DND-41 (cell line): ENCODE data around the gene SYT9.

Experiments
- ATAC-seq: fragments of 200-7000 bp; cut with Tn5 transposase; 3 replicates; pipeline ENCODE4 v1.9.1; 2021; ENCODE audit warnings: low read depth; ENCODE audit not compliant: insufficient read depth
- DNase-seq: peaks from one replicate; pipeline ENCODE4 v3.0.0-alpha.2; 2020
- H2AFZ ChIP-seq: 2 replicates; pipeline ENCODE4 v1.6.0; 2012; ENCODE audit warnings: low read depth, low read length
- H3K27ac ChIP-seq: 2 replicates; pipeline ENCODE4 v1.5.1; 2012; ENCODE audit warnings: low read length, inconsistent platforms
- H3K27me3 ChIP-seq: fragments of 200-600 bp; sonication (generic); 2 replicates; pipeline ENCODE4 v1.6.0; 2012; ENCODE audit warnings: low read length, mild to moderate bottlenecking, inconsistent platforms; ENCODE audit not compliant: insufficient read depth, poor library complexity
- H3K36me3 ChIP-seq: 2 replicates; pipeline ENCODE4 v1.5.1; 2012; ENCODE audit warnings: low read length, inconsistent platforms; ENCODE audit not compliant: insufficient read depth
- H3K4me1 ChIP-seq: 2 replicates; pipeline ENCODE4 v1.5.1; 2012; ENCODE audit warnings: mild to moderate bottlenecking, low read length; ENCODE audit not compliant: insufficient read depth
- H3K4me2 ChIP-seq: 2 replicates; pipeline ENCODE4 v1.6.0; 2012; ENCODE audit warnings: mild to moderate bottlenecking, moderate library complexity, low read length, inconsistent platforms; ENCODE audit not compliant: insufficient read depth
- H3K4me3 ChIP-seq, 2 experiments: fragments of 200-600 bp in 1 of 2; shearing (Covaris generic) in 1 of 2; 2 replicates each; pipeline ENCODE4 v1.5.1; 2012 to 2016; ENCODE audit warnings: inconsistent platforms in 2 of 2, low read length in 2 of 2, mild to moderate bottlenecking in 2 of 2, low read depth in 1 of 2, moderate library complexity in 1 of 2
- H3K79me2 ChIP-seq: 2 replicates; pipeline ENCODE4 v1.6.0; 2012; ENCODE audit warnings: low read length, inconsistent platforms; ENCODE audit not compliant: insufficient read depth
- H3K9ac ChIP-seq: 2 replicates; pipeline ENCODE4 v1.6.0; 2012; ENCODE audit warnings: low read depth, mild to moderate bottlenecking, inconsistent platforms, low read length, moderate library complexity
- H3K9me3 ChIP-seq: 2 replicates; pipeline ENCODE4 v1.5.1; 2012; ENCODE audit warnings: low read length, moderate library complexity, mild to moderate bottlenecking, inconsistent platforms; ENCODE audit not compliant: insufficient read depth, severe bottlenecking
- H4K20me1 ChIP-seq: 2 replicates; pipeline ENCODE4 v1.6.0; 2012; ENCODE audit warnings: low read length; ENCODE audit not compliant: insufficient read depth
- EZH2 ChIP-seq: IDR thresholded peaks from 3 replicates; pipeline ENCODE4 v1.6.1; 2012; ENCODE audit warnings: borderline replicate concordance, low read depth, mild to moderate bottlenecking, moderate library complexity, low read length, inconsistent platforms; ENCODE audit not compliant: severe bottlenecking
- TF ChIP-seq, protein P1 (sequence below): IDR thresholded peaks from 2 replicates; pipeline ENCODE4 v1.5.1; 2012; ENCODE audit warnings: borderline replicate concordance, low read length, moderate library complexity, mild to moderate bottlenecking; ENCODE audit not compliant: poor library complexity, severe bottlenecking; ENCODE audit errors: extremely low read depth

Gene SYT9

DNA sequence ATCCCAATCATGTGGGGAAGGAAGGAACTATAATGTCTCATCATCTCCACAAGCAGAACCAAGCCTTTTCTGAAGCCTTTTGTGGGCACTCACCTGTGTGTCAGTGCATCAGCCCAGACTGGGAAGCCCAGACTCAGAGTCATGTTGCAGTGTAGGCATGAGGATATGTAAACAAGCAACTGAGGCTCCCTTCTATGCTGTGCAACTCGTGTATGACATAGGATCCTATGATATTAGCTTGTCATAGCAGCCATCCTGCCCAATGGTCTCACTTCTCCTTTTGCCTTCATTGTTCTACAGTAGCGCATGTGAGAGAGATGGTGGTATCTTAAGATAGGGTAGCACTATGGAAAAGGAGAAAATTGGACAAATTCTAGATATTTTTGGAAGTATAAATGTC lies 130.2 kb downstream of the SYT9 start:
- H3K27ac ChIP-seq: no peak overlapping the region
- no peaks in the 10 kb centered on the region for H3K36me3 ChIP-seq
- TF ChIP-seq, protein P1, sequence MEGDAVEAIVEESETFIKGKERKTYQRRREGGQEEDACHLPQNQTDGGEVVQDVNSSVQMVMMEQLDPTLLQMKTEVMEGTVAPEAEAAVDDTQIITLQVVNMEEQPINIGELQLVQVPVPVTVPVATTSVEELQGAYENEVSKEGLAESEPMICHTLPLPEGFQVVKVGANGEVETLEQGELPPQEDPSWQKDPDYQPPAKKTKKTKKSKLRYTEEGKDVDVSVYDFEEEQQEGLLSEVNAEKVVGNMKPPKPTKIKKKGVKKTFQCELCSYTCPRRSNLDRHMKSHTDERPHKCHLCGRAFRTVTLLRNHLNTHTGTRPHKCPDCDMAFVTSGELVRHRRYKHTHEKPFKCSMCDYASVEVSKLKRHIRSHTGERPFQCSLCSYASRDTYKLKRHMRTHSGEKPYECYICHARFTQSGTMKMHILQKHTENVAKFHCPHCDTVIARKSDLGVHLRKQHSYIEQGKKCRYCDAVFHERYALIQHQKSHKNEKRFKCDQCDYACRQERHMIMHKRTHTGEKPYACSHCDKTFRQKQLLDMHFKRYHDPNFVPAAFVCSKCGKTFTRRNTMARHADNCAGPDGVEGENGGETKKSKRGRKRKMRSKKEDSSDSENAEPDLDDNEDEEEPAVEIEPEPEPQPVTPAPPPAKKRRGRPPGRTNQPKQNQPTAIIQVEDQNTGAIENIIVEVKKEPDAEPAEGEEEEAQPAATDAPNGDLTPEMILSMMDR: no peak
- no peak for TF ChIP-seq EZH2
- no peaks in the 10 kb centered on the region for H3K27me3 ChIP-seq
- no peak overlapping the region for H2AFZ ChIP-seq
- no peaks in the 10 kb centered on the region for H3K79me2 ChIP-seq
- no peaks in the 10 kb centered on the region for H3K9me3 ChIP-seq
- H4K20me1 ChIP-seq: no peaks in the 10 kb centered on the region
- ATAC-seq (no peak), DNase-seq (no peak)
- H3K9ac ChIP-seq: no peak overlapping the region
- no peak overlapping the region for H3K4me2 ChIP-seq
- H3K4me1 ChIP-seq: no peaks in the 10 kb centered on the region
- H3K4me3 ChIP-seq: no peak overlapping the region

GRCh38 chr11:7383406-7383805 lies 131.7 kb downstream of the SYT9 start:
- no peak overlapping the region for H3K27ac ChIP-seq

DNA sequence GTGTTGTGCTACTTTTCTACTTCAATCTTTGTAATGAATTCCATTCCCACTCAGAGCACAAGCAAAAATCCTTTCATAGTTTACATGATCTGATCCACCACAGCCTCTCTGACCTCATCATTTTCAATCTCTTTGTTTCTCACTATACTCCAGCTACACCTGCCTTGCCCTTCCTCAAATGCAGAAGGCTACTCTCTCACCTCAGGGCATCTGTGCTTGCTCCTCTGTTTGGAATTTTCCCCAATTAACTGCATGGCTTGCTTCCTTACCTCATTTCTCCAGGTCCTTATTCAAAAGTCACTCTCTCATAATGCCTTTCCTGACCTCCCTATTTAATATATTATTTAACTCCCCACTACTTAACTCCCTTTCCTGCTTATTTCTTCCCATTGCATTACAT lies 133.0 kb downstream of the SYT9 start:
- DNase-seq (no peak), ATAC-seq (no peak)
- no peak for TF ChIP-seq EZH2
- TF ChIP-seq, protein P1: no peak
- H3K4me1 ChIP-seq: no peaks in the 10 kb centered on the region
- H2AFZ ChIP-seq: no peak overlapping the region
- no peak overlapping the region for H3K9ac ChIP-seq
- no peaks in the 10 kb centered on the region for H3K79me2 ChIP-seq
- no peaks in the 10 kb centered on the region for H3K36me3 ChIP-seq
- no peaks in the 10 kb centered on the region for H3K27me3 ChIP-seq
- H3K4me3 ChIP-seq: no peak overlapping the region
- no peaks in the 10 kb centered on the region for H4K20me1 ChIP-seq
- H3K9me3 ChIP-seq: no peaks in the 10 kb centered on the region
- H3K27ac ChIP-seq: no peak overlapping the region
- no peak overlapping the region for H3K4me2 ChIP-seq

More at GRCh38 chr11:7383406-7383805, 131.7 kb downstream of the SYT9 start:
- Histone ChIP-seq H2AFZ (no peak overlapping the region), H3K36me3 (no peaks in the 10 kb centered on the region), H3K27me3 (no peaks in the 10 kb centered on the region), H3K9ac (no peak overlapping the region), H3K9me3 (no peaks in the 10 kb centered on the region), H3K4me1 (no peaks in the 10 kb centered on the region), H4K20me1 (no peaks in the 10 kb centered on the region), H3K79me2 (no peaks in the 10 kb centered on the region), H3K4me3 (no peak overlapping the region), H3K4me2 (no peak overlapping the region)
- ATAC-seq (no peak), DNase-seq (no peak)
- no peak for TF ChIP-seq EZH2

DNA sequence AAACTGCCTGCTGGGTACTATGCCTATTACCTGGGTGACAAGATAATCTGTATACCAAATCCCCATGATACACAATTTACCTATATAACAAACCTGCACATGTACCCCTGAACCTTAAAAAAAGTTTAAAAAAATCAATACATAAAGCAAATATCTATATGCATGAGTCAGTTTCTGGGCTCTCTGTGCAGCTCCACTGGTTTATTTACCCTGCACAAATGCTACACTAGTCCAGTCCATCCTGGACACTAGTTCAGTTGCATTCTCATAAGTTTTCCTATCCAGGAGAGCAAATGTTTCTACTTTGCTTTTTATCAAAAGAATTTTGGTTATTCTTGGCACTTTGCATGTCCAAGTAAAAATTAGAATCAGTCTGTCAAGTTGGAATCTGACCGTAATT lies 133.8 kb downstream of the SYT9 start:
- Histone ChIP-seq H3K4me3 (no peak overlapping the region), H3K27me3 (no peaks in the 10 kb centered on the region), H4K20me1 (no peaks in the 10 kb centered on the region), H2AFZ (no peak overlapping the region), H3K36me3 (no peaks in the 10 kb centered on the region), H3K4me2 (no peak overlapping the region), H3K27ac (no peak overlapping the region), H3K4me1 (no peaks in the 10 kb centered on the region), H3K79me2 (no peaks in the 10 kb centered on the region), H3K9me3 (no peaks in the 10 kb centered on the region), H3K9ac (no peak overlapping the region)
- DNase-seq (no peak), ATAC-seq (no peak)
- TF ChIP-seq, protein P1: no peak
- no peak for TF ChIP-seq EZH2
